ENCODE results near the gene ABHD17A. TPM values are rescaled to one million over a fixed set of nuclear protein-coding genes. Genes with fewer than 3 reads are reported as not detected.

ABHD17A gene
- total RNA-seq, 1 experiment from 2014 or later, result 47.5 TPM

- Histone ChIP-seq H3K4ac (ENCODE audit: low read depth, low read length) (no peak overlapping the region), H4K5ac (ENCODE audit: insufficient read length, low read depth, low read length) (no peak overlapping the region), H3K56ac (ENCODE audit: insufficient read length, low read depth, low read length) (no peak overlapping the region), H3K4me1 (ENCODE audit: insufficient read depth, low read length) (no peaks in the 10 kb centered on the region), H2AFZ (ENCODE audit: low read length) (no peak overlapping the region), H3K14ac (ENCODE audit: insufficient read depth, low read length) (no peak overlapping the region), H2AK5ac (ENCODE audit: insufficient read length, low read length) (no peak overlapping the region), H3K79me1 (ENCODE audit: insufficient read depth, low read depth, low read length, poor library complexity, severe bottlenecking) (no peaks in the 10 kb centered on the region), H2BK15ac (ENCODE audit: low read depth, low read length) (no peak overlapping the region), H4K20me1 (ENCODE audit: control insufficient read depth, insufficient read depth, insufficient read length) (no peaks in the 10 kb centered on the region), H2BK5ac (ENCODE audit: insufficient read length, low read length) (no peak overlapping the region), H2BK120ac (ENCODE audit: low read depth, low read length, poor library complexity, severe bottlenecking) (no peak overlapping the region), H3K18ac (ENCODE audit: insufficient read length, low read depth, low read length) (no peak overlapping the region), H2BK12ac (ENCODE audit: insufficient read length, low read depth, low read length) (no peak overlapping the region), H3K4me2 (ENCODE audit: insufficient read depth, insufficient read length, low read length) (no peak overlapping the region), H3K9ac (ENCODE audit: extremely low read depth, insufficient read length, low read length) (no peak overlapping the region), H2BK20ac (ENCODE audit: low read depth, low read length, poor library complexity, severe bottlenecking) (no peak overlapping the region), H4K91ac (ENCODE audit: insufficient read length, low read depth, low read length) (no peak overlapping the region), H3K9me3 (ENCODE audit: control insufficient read depth, low read depth, low read length) (no peaks in the 10 kb centered on the region), H3K23ac (ENCODE audit: insufficient read length, low read depth, low read length) (no peak overlapping the region), H4K8ac (replicated peaks; ENCODE audit: insufficient read length, low read depth, low read length) (no peak overlapping the region), H3K79me2 (ENCODE audit: insufficient read depth, low read length) (no peaks in the 10 kb centered on the region; the same call in 1 of the 2 replicates), H3K27me3 (ENCODE audit: insufficient read depth, low read length) (no peaks in the 10 kb centered on the region), H3T11ph (ENCODE audit: low read length) (no peak overlapping the region), H3K23me2 (ENCODE audit: insufficient read length, low read depth, low read length, poor library complexity, severe bottlenecking) (no peaks in the 10 kb centered on the region), H3K27ac (ENCODE audit: insufficient read length, low read depth, low read length) (no peak overlapping the region)
- Mint-ChIP-seq H3K36me3 (ENCODE audit: insufficient read depth in 1 of 3, low read depth in 3 of 3) (peaks cover 10 to 70% (median 54%) of the 10 kb centered on the region in 3 experiments), H3K27ac (no peak overlapping the region), H3K4me3 (no peak overlapping the region), H3K27me3 (ENCODE audit: low read depth) (no peaks in the 10 kb centered on the region), H3K4me1 (no peaks in the 10 kb centered on the region), H3K9me3 (no peaks in the 10 kb centered on the region)
- DNase-seq, result no peak
- WGBS (ENCODE audit: extremely low coverage, insufficient read length, low lambda C conversion rate), result no CpG with 5 or more reads among the region's 25 CpGs
- TF ChIP-seq, protein P1, sequence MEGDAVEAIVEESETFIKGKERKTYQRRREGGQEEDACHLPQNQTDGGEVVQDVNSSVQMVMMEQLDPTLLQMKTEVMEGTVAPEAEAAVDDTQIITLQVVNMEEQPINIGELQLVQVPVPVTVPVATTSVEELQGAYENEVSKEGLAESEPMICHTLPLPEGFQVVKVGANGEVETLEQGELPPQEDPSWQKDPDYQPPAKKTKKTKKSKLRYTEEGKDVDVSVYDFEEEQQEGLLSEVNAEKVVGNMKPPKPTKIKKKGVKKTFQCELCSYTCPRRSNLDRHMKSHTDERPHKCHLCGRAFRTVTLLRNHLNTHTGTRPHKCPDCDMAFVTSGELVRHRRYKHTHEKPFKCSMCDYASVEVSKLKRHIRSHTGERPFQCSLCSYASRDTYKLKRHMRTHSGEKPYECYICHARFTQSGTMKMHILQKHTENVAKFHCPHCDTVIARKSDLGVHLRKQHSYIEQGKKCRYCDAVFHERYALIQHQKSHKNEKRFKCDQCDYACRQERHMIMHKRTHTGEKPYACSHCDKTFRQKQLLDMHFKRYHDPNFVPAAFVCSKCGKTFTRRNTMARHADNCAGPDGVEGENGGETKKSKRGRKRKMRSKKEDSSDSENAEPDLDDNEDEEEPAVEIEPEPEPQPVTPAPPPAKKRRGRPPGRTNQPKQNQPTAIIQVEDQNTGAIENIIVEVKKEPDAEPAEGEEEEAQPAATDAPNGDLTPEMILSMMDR (conservative IDR thresholded peaks at IDR 0.05), result no peak
Observed at GRCh38 chr19:1917926-1918325, 32.6 kb upstream of the ABHD17A start.
